Trophoblast cell (in vitro differentiated cells and primary cell): ENCODE results near the gene CNTN2.
A peak's percentile ranks its signal among the peaks of the same experiment; 100 is the strongest.

Source experiments
- DNase-seq, 2 donors: peaks; one replicate each; pipeline ENCODE4 v3.0.0-alpha.2; 2016
- H2AFZ ChIP-seq: 2 replicates; pipeline ENCODE4 v1.6.1; 2013; ENCODE audit warnings: low read length, moderate library complexity, mild to moderate bottlenecking; ENCODE audit not compliant: insufficient read depth, poor library complexity
- H2AK5ac ChIP-seq: 2 replicates; pipeline ENCODE4 v1.6.1; 2013; ENCODE audit warnings: mild to moderate bottlenecking, low read length
- H2BK120ac ChIP-seq: 2 replicates; pipeline ENCODE4 v1.6.1; 2013; ENCODE audit warnings: low read length, mild to moderate bottlenecking, moderate library complexity; ENCODE audit not compliant: insufficient read depth, poor library complexity
- H2BK12ac ChIP-seq: 2 replicates; pipeline ENCODE4 v1.6.1; 2013; ENCODE audit warnings: mild to moderate bottlenecking, low read length, moderate library complexity
- H2BK5ac ChIP-seq: 2 replicates; pipeline ENCODE4 v1.6.1; 2013; ENCODE audit warnings: low read length, low read depth, moderate library complexity, mild to moderate bottlenecking; ENCODE audit not compliant: poor library complexity
- H3K14ac ChIP-seq: 2 replicates; pipeline ENCODE4 v1.6.1; 2013; ENCODE audit warnings: mild to moderate bottlenecking, low read length
- H3K18ac ChIP-seq: 2 replicates; pipeline ENCODE4 v1.6.1; 2013; ENCODE audit warnings: mild to moderate bottlenecking, low read length
- H3K23ac ChIP-seq: 2 replicates; pipeline ENCODE4 v1.6.1; 2013; ENCODE audit warnings: low read length
- H3K27ac ChIP-seq: 2 replicates; pipeline ENCODE4 v1.5.1; 2013; ENCODE audit warnings: low read depth, mild to moderate bottlenecking, inconsistent platforms, low read length, moderate library complexity
- H3K27me3 ChIP-seq: 2 replicates; pipeline ENCODE4 v1.6.1; 2013; ENCODE audit warnings: inconsistent platforms, mild to moderate bottlenecking, low read length, moderate library complexity; ENCODE audit not compliant: insufficient read depth
- H3K36me3 ChIP-seq, 2 experiments: 1 replicate in 1 of 2; 2 replicates in 1 of 2; pipeline ENCODE4 v1.6.1; 2013; ENCODE audit warnings: low read length in 2 of 2, mild to moderate bottlenecking in 2 of 2, moderate library complexity in 1 of 2; ENCODE audit not compliant: insufficient read depth in 2 of 2, control insufficient read depth in 1 of 2
- H3K4ac ChIP-seq: 2 replicates; pipeline ENCODE4 v1.6.1; 2013; ENCODE audit warnings: low read depth, mild to moderate bottlenecking, low read length, moderate library complexity
- H3K4me1 ChIP-seq, 2 experiments: 1 replicate in 1 of 2; 2 replicates in 1 of 2; pipeline ENCODE4 v1.6.1; 2013; ENCODE audit warnings: low read length in 2 of 2, mild to moderate bottlenecking in 2 of 2, moderate library complexity in 1 of 2; ENCODE audit not compliant: insufficient read depth in 2 of 2, control insufficient read depth in 1 of 2
- H3K4me2 ChIP-seq: 2 replicates; pipeline ENCODE4 v1.6.1; 2013; ENCODE audit warnings: inconsistent platforms, mild to moderate bottlenecking, low read length, moderate library complexity
- H3K4me3 ChIP-seq: 2 replicates; pipeline ENCODE4 v1.5.1; 2013; ENCODE audit warnings: mild to moderate bottlenecking, low read depth, low read length, inconsistent platforms
- H3K79me1 ChIP-seq: one replicate; pipeline ENCODE4 v1.6.1; 2013; ENCODE audit warnings: low read length
- H3K79me2 ChIP-seq: 2 replicates; pipeline ENCODE4 v1.6.1; 2013; ENCODE audit warnings: low read length, mild to moderate bottlenecking; ENCODE audit not compliant: control insufficient read depth, insufficient read depth, poor library complexity
- H3K9ac ChIP-seq: 2 replicates; pipeline ENCODE4 v1.6.1; 2013; ENCODE audit warnings: mild to moderate bottlenecking, low read length
- H3K9me3 ChIP-seq: 2 replicates; pipeline ENCODE4 v1.6.1; 2013; ENCODE audit warnings: low read depth, mild to moderate bottlenecking, control low read depth, inconsistent platforms, low read length; ENCODE audit not compliant: insufficient read depth
- H4K12ac ChIP-seq: 2 replicates; pipeline ENCODE4 v1.6.1; 2013; ENCODE audit warnings: low read depth, mild to moderate bottlenecking, low read length, moderate library complexity
- H4K8ac ChIP-seq: 2 replicates; pipeline ENCODE4 v1.6.1; 2013; ENCODE audit warnings: low read depth, mild to moderate bottlenecking, low read length, moderate library complexity
- H4K91ac ChIP-seq: one replicate; pipeline ENCODE4 v1.6.1; 2013; ENCODE audit warnings: low read depth, mild to moderate bottlenecking, low read length, moderate library complexity
- WGBS: extraction: QIAGEN DNeasy Blood & Tissue Kit; methylation state at CpG from one replicate; pipeline ENCODE4 v1.1.7; 2013; ENCODE audit warnings: missing lambda C conversion rate; ENCODE audit not compliant: insufficient read length, insufficient coverage; ENCODE audit errors: extremely low coverage; 5-methylcytosine and 5-hydroxymethylcytosine counted together

The CNTN2 gene

GRCh38 chr1:205056956-205057568 lies 14.1 kb downstream of the CNTN2 start:
- H2BK5ac ChIP-seq = no peak overlapping the region
- H3K4ac ChIP-seq = no peak overlapping the region
- H3K79me2 ChIP-seq = no peaks in the 10 kb centered on the region
- no peak overlapping the region for H2AK5ac ChIP-seq
- no peaks in the 10 kb centered on the region for H3K27me3 ChIP-seq
- no peak overlapping the region for H3K4me2 ChIP-seq
- H4K12ac ChIP-seq = no peak overlapping the region
- no peak overlapping the region for H2AFZ ChIP-seq
- no peak overlapping the region for H3K23ac ChIP-seq
- no peaks in the 10 kb centered on the region for H3K4me1 ChIP-seq
- DNase-seq = no peak
- H3K79me1 ChIP-seq = no peaks in the 10 kb centered on the region
- H2BK120ac ChIP-seq = no peak overlapping the region
- no peak overlapping the region for H3K4me3 ChIP-seq
- no peak overlapping the region for H3K14ac ChIP-seq
- no peaks in the 10 kb centered on the region for H3K36me3 ChIP-seq
- H3K9me3 ChIP-seq = no peaks in the 10 kb centered on the region
- H2BK12ac ChIP-seq = no peak overlapping the region
- H3K18ac ChIP-seq = no peak overlapping the region
- no peak overlapping the region for H3K27ac ChIP-seq
- no CpG with 5 or more reads among the region's 6 CpGs for WGBS
- no peak overlapping the region for H3K9ac ChIP-seq
- no peak overlapping the region for H4K8ac ChIP-seq
- H4K91ac ChIP-seq = no peak overlapping the region

DNA sequence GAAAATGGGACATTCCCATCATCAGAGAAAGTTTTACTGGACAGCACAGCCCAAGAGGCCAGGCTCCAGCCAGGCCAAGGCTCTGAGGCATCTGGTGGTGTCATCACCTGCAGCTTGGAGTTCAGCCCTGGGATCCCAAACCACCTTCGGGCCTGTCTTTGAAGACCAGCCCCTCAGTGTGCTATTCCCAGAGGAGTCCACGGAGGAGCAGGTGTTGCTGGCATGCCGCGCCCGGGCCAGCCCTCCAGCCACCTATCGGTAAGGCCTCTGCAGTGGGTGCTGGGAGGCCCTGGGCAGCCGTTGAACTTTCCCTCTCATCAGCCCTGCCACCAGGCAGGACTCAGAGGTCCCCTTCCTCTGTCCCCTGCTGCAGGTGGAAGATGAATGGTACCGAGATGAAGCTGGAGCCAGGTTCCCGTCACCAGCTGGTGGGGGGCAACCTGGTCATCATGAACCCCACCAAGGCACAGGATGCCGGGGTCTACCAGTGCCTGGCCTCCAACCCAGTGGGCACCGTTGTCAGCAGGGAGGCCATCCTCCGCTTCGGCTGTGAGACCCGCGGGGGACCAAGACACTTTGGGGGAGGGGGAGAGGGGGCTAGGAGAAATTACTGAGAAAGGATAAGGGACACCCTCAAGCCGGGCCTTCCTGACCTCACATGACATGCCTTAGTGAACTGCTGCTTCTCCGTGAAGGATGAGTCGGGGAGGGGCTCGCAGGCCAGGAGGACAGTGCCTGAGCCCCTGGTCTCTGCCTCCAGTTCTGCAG lies 15.0 kb downstream of the CNTN2 start:
- no CpG with 5 or more reads among the region's 19 CpGs for WGBS
- Histone ChIP-seq H3K79me2 (no peaks in the 10 kb centered on the region), H3K79me1 (no peaks in the 10 kb centered on the region), H4K91ac (no peak overlapping the region), H3K27ac (no peak overlapping the region), H4K12ac (no peak overlapping the region), H2BK12ac (no peak overlapping the region), H3K4me3 (peak overlapping the region; percentile 13), H3K27me3 (no peaks in the 10 kb centered on the region), H2AFZ (no peak overlapping the region), H3K4ac (no peak overlapping the region), H2BK120ac (no peak overlapping the region), H3K4me1 (no peaks in the 10 kb centered on the region), H2AK5ac (no peak overlapping the region), H3K9ac (no peak overlapping the region), H3K23ac (no peak overlapping the region), H4K8ac (no peak overlapping the region), H3K9me3 (no peaks in the 10 kb centered on the region), H3K36me3 (no peaks in the 10 kb centered on the region), H3K14ac (no peak overlapping the region), H3K18ac (no peak overlapping the region), H2BK5ac (no peak overlapping the region), H3K4me2 (no peak overlapping the region)
- no peak for DNase-seq

- H2BK12ac ChIP-seq = no peak overlapping the region
- H3K79me2 ChIP-seq = no peaks in the 10 kb centered on the region
- no peaks in the 10 kb centered on the region for H3K36me3 ChIP-seq
- no peak overlapping the region for H3K4me2 ChIP-seq
- no peak overlapping the region for H2BK120ac ChIP-seq
- H2AFZ ChIP-seq = no peak overlapping the region
- no peaks in the 10 kb centered on the region for H3K27me3 ChIP-seq
- H2BK5ac ChIP-seq = no peak overlapping the region
- no peak overlapping the region for H4K12ac ChIP-seq
- H3K79me1 ChIP-seq = no peaks in the 10 kb centered on the region
- no peak overlapping the region for H4K91ac ChIP-seq
- no peaks in the 10 kb centered on the region for H3K4me1 ChIP-seq
- H3K4me3 ChIP-seq = no peak overlapping the region
- H3K27ac ChIP-seq = no peak overlapping the region
- no peak overlapping the region for H3K23ac ChIP-seq
- no peak overlapping the region for H3K18ac ChIP-seq
- WGBS = no CpG with 5 or more reads among the region's 12 CpGs
- no peak overlapping the region for H3K4ac ChIP-seq
- no peaks in the 10 kb centered on the region for H3K9me3 ChIP-seq
- no peak overlapping the region for H3K9ac ChIP-seq
- H2AK5ac ChIP-seq = no peak overlapping the region
- H3K14ac ChIP-seq = no peak overlapping the region
- no peak overlapping the region for H4K8ac ChIP-seq
- no peak for DNase-seq
Observed at GRCh38 chr1:205058853-205059252, 15.8 kb downstream of the CNTN2 start.

- Histone ChIP-seq H4K12ac (no peak overlapping the region), H3K4me3 (no peak overlapping the region), H3K4me2 (no peak overlapping the region), H3K9me3 (no peaks in the 10 kb centered on the region), H2BK5ac (no peak overlapping the region), H2BK12ac (no peak overlapping the region), H3K79me1 (no peaks in the 10 kb centered on the region), H3K4ac (no peak overlapping the region), H4K91ac (no peak overlapping the region), H3K18ac (no peak overlapping the region), H3K79me2 (no peaks in the 10 kb centered on the region), H4K8ac (no peak overlapping the region), H3K9ac (no peak overlapping the region), H2AFZ (no peak overlapping the region), H3K36me3 (no peaks in the 10 kb centered on the region), H2BK120ac (no peak overlapping the region), H3K4me1 (no peaks in the 10 kb centered on the region), H3K23ac (no peak overlapping the region), H3K27me3 (no peaks in the 10 kb centered on the region), H3K27ac (no peak overlapping the region), H2AK5ac (no peak overlapping the region), H3K14ac (no peak overlapping the region)
- no CpG with 5 or more reads among the region's 6 CpGs for WGBS
- DNase-seq = no peak
Observed at GRCh38 chr1:205059660-205060059, 16.6 kb downstream of the CNTN2 start.
